Upper lobe of left lung (tissue), 6 donors: ENCODE measurements around the gene ALPG. TPM values are rescaled to one million over a fixed set of nuclear protein-coding genes. Genes with fewer than 3 reads are reported as not detected.

ENCODE experiments used
- ATAC-seq, 2 donors: fragments of 200-7000 bp; cut with Tn5 transposase; one replicate each; pipeline ENCODE4 v1.9.1; 2022; ENCODE audit warnings: mild to moderate bottlenecking in 2 of 2, moderate library complexity in 2 of 2; ENCODE audit not compliant: low FRiP score in 2 of 2
- DNase-seq, 2 donors: peaks; one replicate each; pipeline ENCODE4 v3.0.0-alpha.2; 2019 to 2020
- H3K27ac ChIP-seq, 4 donors: fragments of 200-600 bp; sonication (generic); one replicate each; pipeline ENCODE4 v1.5.1; 2016 to 2019
- H3K27me3 ChIP-seq, 4 donors: fragments of 200-600 bp; sonication (generic); one replicate each; pipeline ENCODE4 v1.5.1; 2017 to 2019
- H3K36me3 ChIP-seq, 4 donors: fragments of 200-600 bp; sonication (generic); one replicate each; pipeline ENCODE4 v1.5.1; 2016 to 2019
- H3K4me1 ChIP-seq, 4 donors: fragments of 200-600 bp; sonication (generic); one replicate each; pipeline ENCODE4 v1.5.1; 2018 to 2019
- H3K4me3 ChIP-seq, 4 donors: fragments of 200-600 bp; sonication (generic); one replicate each; pipeline ENCODE4 v1.5.1; 2017 to 2019; ENCODE audit warnings: mild to moderate bottlenecking in 2 of 4, moderate library complexity in 1 of 4
- H3K9me3 ChIP-seq, 4 donors: fragments of 200-600 bp; sonication (generic); one replicate each; pipeline ENCODE4 v1.5.1; 2018 to 2019
- EP300 ChIP-seq, 4 donors: sonication (generic); formaldehyde crosslinking; IDR thresholded peaks; one replicate each; pipeline ENCODE4 v1.5.1; 2017; ENCODE audit warnings: antibody characterized with exemption in 4 of 4, control low read depth in 2 of 4
- POLR2A ChIP-seq, 4 donors: fragments of 450-650 bp; IDR thresholded peaks; one replicate each; pipeline ENCODE4 v1.5.1; 2016 to 2017; ENCODE audit warnings: antibody characterized with exemption in 4 of 4, mild to moderate bottlenecking in 2 of 4
- POLR2AphosphoS5 ChIP-seq, 2 donors: sonication (generic); formaldehyde crosslinking; IDR thresholded peaks; one replicate each; pipeline ENCODE4 v1.5.1; 2017; ENCODE audit warnings: antibody characterized with exemption in 2 of 2
- WGBS, 2 donors: methylation state at CpG; one replicate each; pipeline ENCODE4 v1.1.5; 2017 to 2018; 5-methylcytosine and 5-hydroxymethylcytosine counted together
- total RNA-seq, 6 donors: library from RNA; depleted of rRNA in 4 of 6; stranded (reverse); fragments of >200 nt in 4 of 6; gene quantifications; one replicate each; pipeline versions ENCODE4 v1.1.0 to v1.2.1, GENCODE V29; 2016 to 2021
- TF ChIP-seq, protein P1 (sequence below), 6 experiments: fragments of 450-650 bp in 4 of 6; fragments of 200-600 bp in 2 of 6; sonication (generic) in 2 of 6; IDR thresholded peaks; one replicate each; pipeline ENCODE4 v1.5.1; 2016 to 2019; ENCODE audit warnings: antibody characterized with exemption in 6 of 6
- donor health status: DM: no; HTN: no; CAD: no; lungs with moderate emphysema.
- donor health status: DM: no; HTN: yes; CAD: no; lungs with severe emphysema.

ALPG gene
- total RNA-seq, 6 donors from 2014 or later: 0.91 to 2.3 (median 1.4) TPM; not detected in 2

- Histone ChIP-seq H3K36me3 (no peaks in the 10 kb centered on the region), H3K27me3 (no peaks in the 10 kb centered on the region), H3K4me3 (no peak overlapping the region), H3K27ac (no peak overlapping the region), H3K4me1 (no peaks in the 10 kb centered on the region), H3K9me3 (no peaks in the 10 kb centered on the region)
- WGBS, 2 donors: 94 to 100% methylated on average over 2 to 8 of the region's 9 CpGs
- DNase-seq: peak in 1 of 2 donors; percentile 15
- ATAC-seq: no peak
- TF ChIP-seq, protein P1, sequence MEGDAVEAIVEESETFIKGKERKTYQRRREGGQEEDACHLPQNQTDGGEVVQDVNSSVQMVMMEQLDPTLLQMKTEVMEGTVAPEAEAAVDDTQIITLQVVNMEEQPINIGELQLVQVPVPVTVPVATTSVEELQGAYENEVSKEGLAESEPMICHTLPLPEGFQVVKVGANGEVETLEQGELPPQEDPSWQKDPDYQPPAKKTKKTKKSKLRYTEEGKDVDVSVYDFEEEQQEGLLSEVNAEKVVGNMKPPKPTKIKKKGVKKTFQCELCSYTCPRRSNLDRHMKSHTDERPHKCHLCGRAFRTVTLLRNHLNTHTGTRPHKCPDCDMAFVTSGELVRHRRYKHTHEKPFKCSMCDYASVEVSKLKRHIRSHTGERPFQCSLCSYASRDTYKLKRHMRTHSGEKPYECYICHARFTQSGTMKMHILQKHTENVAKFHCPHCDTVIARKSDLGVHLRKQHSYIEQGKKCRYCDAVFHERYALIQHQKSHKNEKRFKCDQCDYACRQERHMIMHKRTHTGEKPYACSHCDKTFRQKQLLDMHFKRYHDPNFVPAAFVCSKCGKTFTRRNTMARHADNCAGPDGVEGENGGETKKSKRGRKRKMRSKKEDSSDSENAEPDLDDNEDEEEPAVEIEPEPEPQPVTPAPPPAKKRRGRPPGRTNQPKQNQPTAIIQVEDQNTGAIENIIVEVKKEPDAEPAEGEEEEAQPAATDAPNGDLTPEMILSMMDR (IDR thresholded peaks at IDR 0.05): no peak
- no peak for TF ChIP-seq EP300 (IDR thresholded peaks at IDR 0.05)
- TF ChIP-seq POLR2AphosphoS5 (IDR thresholded peaks at IDR 0.05): no peak
- TF ChIP-seq POLR2A (IDR thresholded peaks at IDR 0.05): no peak
Observed at GRCh38 chr2:232434091-232434490, 27.4 kb downstream of the ALPG start.

- no peak overlapping the region for H3K4me3 ChIP-seq
- H3K27ac ChIP-seq: no peak overlapping the region
- 87 to 93% methylated on average over 9 to 12 of the region's 12 CpGs for WGBS, 2 donors
- TF ChIP-seq POLR2A (IDR thresholded peaks at IDR 0.05) (no peak), EP300 (IDR thresholded peaks at IDR 0.05) (no peak), POLR2AphosphoS5 (IDR thresholded peaks at IDR 0.05) (no peak)
- TF ChIP-seq, protein P1 (IDR thresholded peaks at IDR 0.05): no peak
- H3K9me3 ChIP-seq: no peaks in the 10 kb centered on the region
- ATAC-seq: no peak
- no peaks in the 10 kb centered on the region for H3K27me3 ChIP-seq
- DNase-seq: peak in 1 of 2 donors; percentile 15
- H3K36me3 ChIP-seq: no peaks in the 10 kb centered on the region
- H3K4me1 ChIP-seq: no peaks in the 10 kb centered on the region
Observed at GRCh38 chr2:232434563-232435374, 28.1 kb downstream of the ALPG start.

- DNase-seq (peak in 1 of 2 donors; percentile 19), ATAC-seq (no peak)
- Histone ChIP-seq H3K36me3 (no peaks in the 10 kb centered on the region), H3K4me3 (no peak overlapping the region), H3K27ac (no peak overlapping the region), H3K4me1 (peaks cover 0 to 2% (median under 1%) of the 10 kb centered on the region in 4 donors), H3K27me3 (no peaks in the 10 kb centered on the region), H3K9me3 (no peaks in the 10 kb centered on the region)
- 88 to 90% methylated on average over 4 of the region's 4 CpGs for WGBS, 2 donors
- TF ChIP-seq POLR2AphosphoS5 (IDR thresholded peaks at IDR 0.05) (no peak), POLR2A (IDR thresholded peaks at IDR 0.05) (no peak), EP300 (IDR thresholded peaks at IDR 0.05) (no peak)
- TF ChIP-seq, protein P1 (IDR thresholded peaks at IDR 0.05): no peak
Observed at GRCh38 chr2:232435375-232435648, 28.7 kb downstream of the ALPG start.

- DNase-seq (peak in 1 of 2 donors; percentile 8), ATAC-seq (no peak)
- TF ChIP-seq EP300 (IDR thresholded peaks at IDR 0.05): no peak
- TF ChIP-seq, protein P1 (IDR thresholded peaks at IDR 0.05): no peak
- no peak for TF ChIP-seq POLR2A (IDR thresholded peaks at IDR 0.05)
- TF ChIP-seq POLR2AphosphoS5 (IDR thresholded peaks at IDR 0.05): no peak
- WGBS, 2 donors: 80 to 92% methylated on average over 7 of the region's 7 CpGs
- Histone ChIP-seq H3K4me1 (peaks cover 0 to 6% (median 3%) of the 10 kb centered on the region in 4 donors), H3K36me3 (no peaks in the 10 kb centered on the region), H3K27me3 (no peaks in the 10 kb centered on the region), H3K4me3 (no peak overlapping the region), H3K27ac (no peak overlapping the region), H3K9me3 (no peaks in the 10 kb centered on the region)
Observed at GRCh38 chr2:232435805-232436204, 29.2 kb downstream of the ALPG start.
